ENCODE measurements around the gene COX6B2.

GRCh38 chr19:55303477-55303876 lies 51.0 kb downstream of the COX6B2 start:
- TF ChIP-seq GATA3 (IDR thresholded peaks at IDR 0.05; ENCODE audit: low read depth, low read length) (no peak), GATA2 (IDR thresholded peaks at IDR 0.05; ENCODE audit: low read depth, low read length) (no peak)

All from SH-SY5Y (cell line).